ENCODE results near the gene MAPK7.

DNA sequence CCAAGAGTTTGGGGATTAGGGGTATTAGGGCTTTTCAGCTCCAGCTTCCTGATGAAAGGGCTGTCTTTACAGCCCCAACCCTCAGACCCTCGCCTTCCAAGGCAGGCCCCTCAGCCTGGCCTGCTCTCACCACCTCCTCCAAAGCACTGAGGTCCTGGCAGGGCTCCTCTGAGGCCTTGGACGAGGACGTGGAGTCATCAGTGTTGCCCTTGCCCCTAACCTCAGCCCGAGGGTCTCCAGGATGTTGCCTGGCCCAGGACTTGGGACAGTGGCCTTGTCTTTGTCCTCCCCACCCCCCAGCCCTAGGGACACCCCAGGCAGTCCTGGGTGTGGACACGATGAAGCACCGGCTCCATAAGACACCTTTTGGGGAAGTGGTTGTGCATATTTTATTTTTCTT, 44.0 kb upstream of the MAPK7 start:
- no peak for TF ChIP-seq GATA2 (IDR thresholded peaks at IDR 0.05; ENCODE audit: insufficient read depth, insufficient read length, low read depth, low read length)
- TF ChIP-seq, protein P1, sequence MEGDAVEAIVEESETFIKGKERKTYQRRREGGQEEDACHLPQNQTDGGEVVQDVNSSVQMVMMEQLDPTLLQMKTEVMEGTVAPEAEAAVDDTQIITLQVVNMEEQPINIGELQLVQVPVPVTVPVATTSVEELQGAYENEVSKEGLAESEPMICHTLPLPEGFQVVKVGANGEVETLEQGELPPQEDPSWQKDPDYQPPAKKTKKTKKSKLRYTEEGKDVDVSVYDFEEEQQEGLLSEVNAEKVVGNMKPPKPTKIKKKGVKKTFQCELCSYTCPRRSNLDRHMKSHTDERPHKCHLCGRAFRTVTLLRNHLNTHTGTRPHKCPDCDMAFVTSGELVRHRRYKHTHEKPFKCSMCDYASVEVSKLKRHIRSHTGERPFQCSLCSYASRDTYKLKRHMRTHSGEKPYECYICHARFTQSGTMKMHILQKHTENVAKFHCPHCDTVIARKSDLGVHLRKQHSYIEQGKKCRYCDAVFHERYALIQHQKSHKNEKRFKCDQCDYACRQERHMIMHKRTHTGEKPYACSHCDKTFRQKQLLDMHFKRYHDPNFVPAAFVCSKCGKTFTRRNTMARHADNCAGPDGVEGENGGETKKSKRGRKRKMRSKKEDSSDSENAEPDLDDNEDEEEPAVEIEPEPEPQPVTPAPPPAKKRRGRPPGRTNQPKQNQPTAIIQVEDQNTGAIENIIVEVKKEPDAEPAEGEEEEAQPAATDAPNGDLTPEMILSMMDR (IDR thresholded peaks at IDR 0.05; ENCODE audit: extremely low read depth in 1 of 2, insufficient read depth in 1 of 2, low read depth in 1 of 2, low read length in 2 of 2), result no peak

Measured in endothelial cell of umbilical vein (primary cell).